Mesenchymal stem cell (in vitro differentiated cells and primary cell): ENCODE results near the gene POLN.

Experiments used
- DNase-seq: peaks from one replicate; pipeline ENCODE4 v3.0.0-alpha.2; 2013
- H2AFZ ChIP-seq: one replicate; pipeline ENCODE4 v1.6.1; 2013; ENCODE audit warnings: low read depth, mild to moderate bottlenecking, control low read depth, inconsistent platforms, low read length, moderate library complexity
- H2AK5ac ChIP-seq: 2 replicates; pipeline ENCODE4 v1.6.1; 2013; ENCODE audit warnings: low read length, moderate library complexity, mild to moderate bottlenecking, inconsistent platforms; ENCODE audit not compliant: severe bottlenecking
- H2BK120ac ChIP-seq: one replicate; pipeline ENCODE4 v1.6.1; 2013; ENCODE audit warnings: low read depth, mild to moderate bottlenecking, inconsistent platforms, low read length, moderate library complexity
- H2BK12ac ChIP-seq, 2 experiments: one replicate each; pipeline ENCODE4 v1.6.1; 2013; ENCODE audit warnings: inconsistent platforms in 2 of 2, low read length in 2 of 2, mild to moderate bottlenecking in 2 of 2, moderate library complexity in 2 of 2, control low read depth in 1 of 2
- H2BK15ac ChIP-seq: one replicate; pipeline ENCODE4 v1.6.1; 2013; ENCODE audit warnings: mild to moderate bottlenecking, low read depth, inconsistent platforms; ENCODE audit not compliant: poor library complexity, severe bottlenecking
- H2BK5ac ChIP-seq: 2 replicates; pipeline ENCODE4 v1.6.1; 2013; ENCODE audit warnings: low read depth, mild to moderate bottlenecking, low read length, control low read depth, inconsistent platforms; ENCODE audit not compliant: poor library complexity, severe bottlenecking
- H3K14ac ChIP-seq, 2 experiments: one replicate each; pipeline ENCODE4 v1.6.1; 2013; ENCODE audit warnings: inconsistent platforms in 2 of 2, low read length in 2 of 2, control low read depth in 1 of 2, mild to moderate bottlenecking in 1 of 2, moderate library complexity in 1 of 2
- H3K18ac ChIP-seq, 2 experiments: one replicate each; pipeline ENCODE4 v1.6.1; 2013; ENCODE audit warnings: inconsistent platforms in 2 of 2, low read length in 2 of 2, control low read depth in 1 of 2, low read depth in 1 of 2, mild to moderate bottlenecking in 1 of 2
- H3K23ac ChIP-seq, 2 experiments: one replicate each; pipeline ENCODE4 v1.6.1; 2013; ENCODE audit warnings: inconsistent platforms in 2 of 2, low read length in 2 of 2, mild to moderate bottlenecking in 2 of 2, moderate library complexity in 2 of 2, control low read depth in 1 of 2
- H3K27ac ChIP-seq: 2 replicates; pipeline ENCODE4 v1.5.1; 2013; ENCODE audit warnings: mild to moderate bottlenecking, moderate library complexity, low read length, control low read depth, inconsistent platforms; ENCODE audit not compliant: poor library complexity, severe bottlenecking
- H3K27me3 ChIP-seq, 2 experiments: 2 replicates each; pipeline versions ENCODE4 v1.6.1 to v1.7.0; 2013; ENCODE audit warnings: low read length in 2 of 2, mild to moderate bottlenecking in 2 of 2, moderate library complexity in 2 of 2, control low read depth in 1 of 2, inconsistent platforms in 1 of 2; ENCODE audit not compliant: control insufficient read depth in 1 of 2, insufficient read depth in 1 of 2
- H3K36me3 ChIP-seq, 2 experiments: 2 replicates each; pipeline versions ENCODE4 v1.6.1 to v1.7.0; 2013; ENCODE audit warnings: low read length in 2 of 2, control low read depth in 1 of 2, inconsistent platforms in 1 of 2, low read depth in 1 of 2, mild to moderate bottlenecking in 1 of 2; ENCODE audit not compliant: insufficient read depth in 2 of 2, control insufficient read depth in 1 of 2
- H3K4ac ChIP-seq, 2 experiments: one replicate each; pipeline ENCODE4 v1.6.1; 2013; ENCODE audit warnings: inconsistent platforms in 2 of 2, low read length in 2 of 2, mild to moderate bottlenecking in 2 of 2, moderate library complexity in 2 of 2, control low read depth in 1 of 2, low read depth in 1 of 2
- H3K4me1 ChIP-seq: 2 replicates; pipeline ENCODE4 v1.6.1; 2013; ENCODE audit warnings: low read depth, low read length, control low read depth; ENCODE audit not compliant: control insufficient read depth, insufficient read depth
- H3K4me2 ChIP-seq: 2 replicates; pipeline ENCODE4 v1.6.1; 2013; ENCODE audit warnings: low read length, mild to moderate bottlenecking, inconsistent platforms; ENCODE audit not compliant: poor library complexity, severe bottlenecking
- H3K4me3 ChIP-seq, 2 experiments: 2 replicates each; pipeline versions ENCODE4 v1.5.1 to v1.7.0; 2013; ENCODE audit warnings: low read length in 2 of 2, mild to moderate bottlenecking in 2 of 2, control low read depth in 1 of 2, low read depth in 1 of 2; ENCODE audit not compliant: insufficient read depth in 1 of 2
- H3K79me1 ChIP-seq: replicated peaks from 2 replicates; pipeline ENCODE4 v1.6.1; 2013; ENCODE audit warnings: mild to moderate bottlenecking, control low read depth, low read length, inconsistent platforms; ENCODE audit not compliant: poor library complexity, severe bottlenecking
- H3K9ac ChIP-seq: 2 replicates; pipeline ENCODE4 v1.7.0; 2013; ENCODE audit warnings: mild to moderate bottlenecking, low read length, moderate library complexity
- H3K9me3 ChIP-seq: 2 replicates; pipeline ENCODE4 v1.7.0; 2013; ENCODE audit warnings: mild to moderate bottlenecking, low read length; ENCODE audit not compliant: control insufficient read depth
- H4K8ac ChIP-seq: one replicate; pipeline ENCODE4 v1.6.1; 2013; ENCODE audit warnings: inconsistent platforms, mild to moderate bottlenecking, low read length, moderate library complexity
- H4K91ac ChIP-seq: one replicate; pipeline ENCODE4 v1.6.1; 2013; ENCODE audit warnings: mild to moderate bottlenecking, low read length, inconsistent platforms
- WGBS: methylation state at CpG from one replicate; pipeline ENCODE4 v1.1.7; 2013; ENCODE audit warnings: mixed read lengths; 5-methylcytosine and 5-hydroxymethylcytosine counted together

POLN gene

GRCh38 chr4:2281575-2282343 lies 39.8 kb upstream of the POLN start:
- Histone ChIP-seq H4K91ac (no peak overlapping the region), H3K4me2 (no peak overlapping the region), H4K8ac (no peak overlapping the region), H3K9me3 (no peaks in the 10 kb centered on the region), H3K4me1 (peaks cover 2% of the 10 kb centered on the region), H3K79me1 (peaks cover 14% of the 10 kb centered on the region), H2BK12ac (no peak overlapping the region), H3K9ac (no peak overlapping the region), H3K36me3 (peaks cover 0 to 48% of the 10 kb centered on the region in 2 experiments), H3K27me3 (no peaks in the 10 kb centered on the region), H2AFZ (no peak overlapping the region), H3K4me3 (no peak overlapping the region), H2BK5ac (no peak overlapping the region), H3K4ac (no peak overlapping the region), H2BK15ac (no peak overlapping the region), H3K27ac (no peak overlapping the region), H3K23ac (no peak overlapping the region), H2AK5ac (no peak overlapping the region), H3K14ac (no peak overlapping the region), H2BK120ac (no peak overlapping the region), H3K18ac (no peak overlapping the region)
- no peak for DNase-seq
- WGBS = 88% methylated on average over 10 of the region's 10 CpGs

- H3K4me2 ChIP-seq = no peak overlapping the region
- no peak overlapping the region for H2BK15ac ChIP-seq
- peaks cover 16% of the 10 kb centered on the region for H3K79me1 ChIP-seq
- H2BK120ac ChIP-seq = no peak overlapping the region
- peaks cover 0 to 47% of the 10 kb centered on the region in 2 experiments for H3K36me3 ChIP-seq
- no peak overlapping the region for H3K4me3 ChIP-seq
- no peak overlapping the region for H2BK12ac ChIP-seq
- H3K18ac ChIP-seq = no peak overlapping the region
- no peak overlapping the region for H3K4ac ChIP-seq
- H3K9me3 ChIP-seq = no peaks in the 10 kb centered on the region
- no peak overlapping the region for H4K91ac ChIP-seq
- H2AFZ ChIP-seq = no peak overlapping the region
- no peaks in the 10 kb centered on the region for H3K27me3 ChIP-seq
- no peak for DNase-seq
- no peak overlapping the region for H3K9ac ChIP-seq
- H2AK5ac ChIP-seq = no peak overlapping the region
- H3K27ac ChIP-seq = no peak overlapping the region
- H3K23ac ChIP-seq = no peak overlapping the region
- 89% methylated on average over 12 of the region's 13 CpGs for WGBS
- no peak overlapping the region for H2BK5ac ChIP-seq
- H3K14ac ChIP-seq = no peak overlapping the region
- H3K4me1 ChIP-seq = peaks cover 2% of the 10 kb centered on the region
- no peak overlapping the region for H4K8ac ChIP-seq
Observed at GRCh38 chr4:2280531-2281300, 38.8 kb upstream of the POLN start.

- H3K23ac ChIP-seq = no peak overlapping the region
- no peak overlapping the region for H3K14ac ChIP-seq
- H3K27me3 ChIP-seq = no peaks in the 10 kb centered on the region
- H3K4me3 ChIP-seq = no peak overlapping the region
- no peak overlapping the region for H3K18ac ChIP-seq
- no peaks in the 10 kb centered on the region for H3K9me3 ChIP-seq
- H3K4me1 ChIP-seq = peaks cover 8% of the 10 kb centered on the region
- no peak overlapping the region for H2BK12ac ChIP-seq
- no peak overlapping the region for H3K4ac ChIP-seq
- no peak overlapping the region for H3K9ac ChIP-seq
- no peak overlapping the region for H3K4me2 ChIP-seq
- no peak overlapping the region for H2AFZ ChIP-seq
- no peak for DNase-seq
- no peak overlapping the region for H3K27ac ChIP-seq
- H3K79me1 ChIP-seq = peaks cover 18% of the 10 kb centered on the region
- H4K91ac ChIP-seq = no peak overlapping the region
- H3K36me3 ChIP-seq = peaks cover 0 to 34% of the 10 kb centered on the region in 2 experiments
- H2BK5ac ChIP-seq = no peak overlapping the region
- WGBS = 97% methylated on average over 9 of the region's 9 CpGs
- no peak overlapping the region for H2BK15ac ChIP-seq
- no peak overlapping the region for H2AK5ac ChIP-seq
- no peak overlapping the region for H2BK120ac ChIP-seq
- H4K8ac ChIP-seq = no peak overlapping the region
Observed at GRCh38 chr4:2277956-2278355, 36.0 kb upstream of the POLN start.

GRCh38 chr4:2276581-2277325 lies 34.8 kb upstream of the POLN start:
- no peak overlapping the region for H2AK5ac ChIP-seq
- H2BK5ac ChIP-seq = no peak overlapping the region
- H3K36me3 ChIP-seq = peaks cover 0 to 42% of the 10 kb centered on the region in 2 experiments
- WGBS = 95% methylated on average over 25 of the region's 30 CpGs
- H2BK15ac ChIP-seq = no peak overlapping the region
- H2BK120ac ChIP-seq = no peak overlapping the region
- H3K4me1 ChIP-seq = peaks cover 7% of the 10 kb centered on the region
- no peak overlapping the region for H3K4me3 ChIP-seq
- no peak overlapping the region for H3K27ac ChIP-seq
- H2AFZ ChIP-seq = no peak overlapping the region
- peaks cover 15% of the 10 kb centered on the region for H3K79me1 ChIP-seq
- no peaks in the 10 kb centered on the region for H3K27me3 ChIP-seq
- no peaks in the 10 kb centered on the region for H3K9me3 ChIP-seq
- H2BK12ac ChIP-seq = no peak overlapping the region
- no peak for DNase-seq
- H4K8ac ChIP-seq = no peak overlapping the region
- H3K9ac ChIP-seq = no peak overlapping the region
- H3K23ac ChIP-seq = no peak overlapping the region
- no peak overlapping the region for H3K14ac ChIP-seq
- H4K91ac ChIP-seq = no peak overlapping the region
- no peak overlapping the region for H3K18ac ChIP-seq
- H3K4ac ChIP-seq = no peak overlapping the region
- H3K4me2 ChIP-seq = no peak overlapping the region
